Endodermal cell (in vitro differentiated cells): ENCODE data around the gene TACC2. TPM values are rescaled to one million over a fixed set of nuclear protein-coding genes. Genes with fewer than 3 reads are reported as not detected.

Experiments
- DNase-seq: peaks from one replicate; pipeline ENCODE4 v3.0.0-alpha.2; 2017
- H3K27ac ChIP-seq: 2 replicates; pipeline ENCODE4 v1.5.1; 2013; ENCODE audit warnings: mild to moderate bottlenecking, low read depth, low read length, moderate library complexity
- H3K27me3 ChIP-seq: 2 replicates; pipeline ENCODE4 v1.6.1; 2013; ENCODE audit warnings: mild to moderate bottlenecking, low read length, moderate library complexity; ENCODE audit not compliant: insufficient read depth, control insufficient read depth, poor library complexity, severe bottlenecking
- H3K36me3 ChIP-seq: 2 replicates; pipeline ENCODE4 v1.7.0; 2013; ENCODE audit warnings: mild to moderate bottlenecking, low read length, moderate library complexity; ENCODE audit not compliant: control insufficient read depth, insufficient read depth
- H3K4me1 ChIP-seq: one replicate; pipeline ENCODE4 v1.7.0; 2013; ENCODE audit warnings: low read length; ENCODE audit not compliant: control insufficient read depth, insufficient read depth
- H3K4me3 ChIP-seq: 2 replicates; pipeline ENCODE4 v1.5.1; 2013; ENCODE audit warnings: mild to moderate bottlenecking, low read length, moderate library complexity
- H3K9ac ChIP-seq: 2 replicates; pipeline ENCODE4 v1.6.1; 2013; ENCODE audit warnings: mild to moderate bottlenecking, low read length, moderate library complexity; ENCODE audit not compliant: poor library complexity, severe bottlenecking; ENCODE audit errors: extremely low read depth
- H3K9me3 ChIP-seq: 2 replicates; pipeline ENCODE4 v1.6.1; 2013; ENCODE audit warnings: mild to moderate bottlenecking, low read length, moderate library complexity; ENCODE audit not compliant: control insufficient read depth
- H3K27ac Mint-ChIP-seq: 2 replicates; pipeline ENCODE4 v1.8.0; 2020; ENCODE audit warnings: mixed read lengths
- H3K27me3 Mint-ChIP-seq: 2 replicates; pipeline ENCODE4 v1.8.0; 2021; ENCODE audit warnings: mild to moderate bottlenecking, mixed read lengths; ENCODE audit not compliant: insufficient read depth
- H3K36me3 Mint-ChIP-seq: 2 replicates; pipeline ENCODE4 v1.8.0; 2020; ENCODE audit warnings: low read depth, mixed read lengths
- H3K4me1 Mint-ChIP-seq: 2 replicates; pipeline ENCODE4 v1.8.0; 2020; ENCODE audit warnings: mixed read lengths
- H3K4me3 Mint-ChIP-seq: 2 replicates; pipeline ENCODE4 v1.8.0; 2020; ENCODE audit warnings: mild to moderate bottlenecking, moderate library complexity, mixed read lengths
- H3K9me3 Mint-ChIP-seq: 2 replicates; pipeline ENCODE4 v1.8.0; 2020; ENCODE audit warnings: mild to moderate bottlenecking, mixed read lengths
- WGBS, 2 experiments: methylation state at CpG; one replicate each; pipeline versions ENCODE4 v1.1.5 to v1.1.7; 2013; ENCODE audit warnings: missing lambda C conversion rate in 2 of 2, mixed read lengths in 1 of 2; ENCODE audit not compliant: insufficient coverage in 1 of 2, insufficient read length in 1 of 2; 5-methylcytosine and 5-hydroxymethylcytosine counted together
- total RNA-seq, 2 donors: library from RNA; stranded (reverse); fragmentation: NEBNext Ultra II Directional in 1 of 2; extraction: Animal tissue kit (Norgen Biotek cat#: 25700) in 1 of 2; gene quantifications; 2 replicates in 1 of 2; 3 replicates in 1 of 2; pipeline ENCODE4 v1.2.1, GENCODE V29; 2021
- TF ChIP-seq, protein P1 (sequence below): fragments of 200-600 bp; sonication (generic); conservative IDR thresholded peaks from 2 replicates; pipeline ENCODE4 v1.5.0; 2021; ENCODE audit warnings: antibody characterized with exemption, mild to moderate bottlenecking

Gene TACC2
- total RNA-seq, 2 donors from 2014 or later = 24.5 to 34.1 TPM

- Histone ChIP-seq H3K36me3 (no peaks in the 10 kb centered on the region), H3K4me1 (peaks cover 22% of the 10 kb centered on the region), H3K27ac (no peak overlapping the region), H3K9me3 (no peaks in the 10 kb centered on the region), H3K9ac (no peak overlapping the region), H3K4me3 (no peak overlapping the region), H3K27me3 (peaks cover 8% of the 10 kb centered on the region)
- H3K9me3 Mint-ChIP-seq = no peaks in the 10 kb centered on the region
- peaks cover 4% of the 10 kb centered on the region for H3K36me3 Mint-ChIP-seq
- no peak overlapping the region for H3K27ac Mint-ChIP-seq
- peaks cover 11% of the 10 kb centered on the region for H3K27me3 Mint-ChIP-seq
- H3K4me3 Mint-ChIP-seq = no peak overlapping the region
- TF ChIP-seq, protein P1, sequence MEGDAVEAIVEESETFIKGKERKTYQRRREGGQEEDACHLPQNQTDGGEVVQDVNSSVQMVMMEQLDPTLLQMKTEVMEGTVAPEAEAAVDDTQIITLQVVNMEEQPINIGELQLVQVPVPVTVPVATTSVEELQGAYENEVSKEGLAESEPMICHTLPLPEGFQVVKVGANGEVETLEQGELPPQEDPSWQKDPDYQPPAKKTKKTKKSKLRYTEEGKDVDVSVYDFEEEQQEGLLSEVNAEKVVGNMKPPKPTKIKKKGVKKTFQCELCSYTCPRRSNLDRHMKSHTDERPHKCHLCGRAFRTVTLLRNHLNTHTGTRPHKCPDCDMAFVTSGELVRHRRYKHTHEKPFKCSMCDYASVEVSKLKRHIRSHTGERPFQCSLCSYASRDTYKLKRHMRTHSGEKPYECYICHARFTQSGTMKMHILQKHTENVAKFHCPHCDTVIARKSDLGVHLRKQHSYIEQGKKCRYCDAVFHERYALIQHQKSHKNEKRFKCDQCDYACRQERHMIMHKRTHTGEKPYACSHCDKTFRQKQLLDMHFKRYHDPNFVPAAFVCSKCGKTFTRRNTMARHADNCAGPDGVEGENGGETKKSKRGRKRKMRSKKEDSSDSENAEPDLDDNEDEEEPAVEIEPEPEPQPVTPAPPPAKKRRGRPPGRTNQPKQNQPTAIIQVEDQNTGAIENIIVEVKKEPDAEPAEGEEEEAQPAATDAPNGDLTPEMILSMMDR = no peak
- DNase-seq = no peak
- H3K4me1 Mint-ChIP-seq = peaks cover 41% of the 10 kb centered on the region
- 84 to 90% methylated on average over 4 to 5 of the region's 5 CpGs for WGBS, 2 experiments
These were observed 179.1 kb downstream of the TACC2 start for GRCh38 chr10:122168101-122168500.

GRCh38 chr10:122168598-122169394 lies 179.8 kb downstream of the TACC2 start:
- no peak overlapping the region for H3K9ac ChIP-seq
- no peak overlapping the region for H3K27ac ChIP-seq
- H3K27me3 Mint-ChIP-seq = peaks cover 11% of the 10 kb centered on the region
- no peak for DNase-seq
- H3K27me3 ChIP-seq = peaks cover 8% of the 10 kb centered on the region
- TF ChIP-seq, protein P1 = no peak
- H3K9me3 ChIP-seq = no peaks in the 10 kb centered on the region
- no peaks in the 10 kb centered on the region for H3K9me3 Mint-ChIP-seq
- no peak overlapping the region for H3K4me3 ChIP-seq
- WGBS, 2 experiments = 88 to 100% methylated on average over 3 of the region's 3 CpGs
- H3K27ac Mint-ChIP-seq = no peak overlapping the region
- H3K4me1 ChIP-seq = peaks cover 22% of the 10 kb centered on the region
- no peaks in the 10 kb centered on the region for H3K36me3 ChIP-seq
- peaks cover 4% of the 10 kb centered on the region for H3K36me3 Mint-ChIP-seq
- H3K4me3 Mint-ChIP-seq = no peak overlapping the region
- peaks cover 41% of the 10 kb centered on the region for H3K4me1 Mint-ChIP-seq

GRCh38 chr10:122170802-122171201 lies 181.8 kb downstream of the TACC2 start:
- H3K4me3 Mint-ChIP-seq = no peak overlapping the region
- peaks cover 12% of the 10 kb centered on the region for H3K4me1 ChIP-seq

More at GRCh38 chr10:122170802-122171201, 181.8 kb downstream of the TACC2 start:
- Mint-ChIP-seq H3K36me3 (peaks cover 4% of the 10 kb centered on the region), H3K27me3 (no peaks in the 10 kb centered on the region), H3K27ac (peak overlapping the region; percentile 41), H3K4me1 (peaks cover 25% of the 10 kb centered on the region), H3K9me3 (no peaks in the 10 kb centered on the region)
- Histone ChIP-seq H3K36me3 (no peaks in the 10 kb centered on the region), H3K9me3 (no peaks in the 10 kb centered on the region), H3K27ac (peak overlapping the region; percentile 61), H3K27me3 (no peaks in the 10 kb centered on the region), H3K4me3 (no peak overlapping the region), H3K9ac (peak overlapping the region; percentile 54)
- WGBS, 2 experiments = 80% methylated on average over 3 to 7 of the region's 7 CpGs
- TF ChIP-seq, protein P1 = no peak
- peak; percentile 76 for DNase-seq
